Right cardiac atrium (tissue), 5 donors: Measurements from ENCODE around the gene GRM5. TPM values are rescaled to one million over a fixed set of nuclear protein-coding genes. Genes with fewer than 3 reads are reported as not detected.

Source experiments
- ATAC-seq, 2 donors: fragments of 200-7000 bp; cut with Tn5 transposase; one replicate each; pipeline versions ENCODE4 v1.8.0 to v1.9.1; 2020; ENCODE audit warnings: moderate library complexity in 2 of 2, mild to moderate bottlenecking in 1 of 2
- DNase-seq, 3 donors: peaks; one replicate each; pipeline ENCODE4 v3.0.0-alpha.2; 2020
- H3K27ac ChIP-seq: one replicate; pipeline ENCODE4 v1.5.1; 2013; ENCODE audit warnings: mild to moderate bottlenecking, low read length, control low read depth, moderate library complexity
- H3K27me3 ChIP-seq: one replicate; pipeline ENCODE4 v1.6.1; 2013; ENCODE audit not compliant: control insufficient read depth, insufficient read depth
- H3K4me1 ChIP-seq: one replicate; pipeline ENCODE4 v1.6.1; 2013; ENCODE audit warnings: low read length; ENCODE audit not compliant: control insufficient read depth, insufficient read depth
- H3K4me3 ChIP-seq: one replicate; pipeline ENCODE4 v1.5.1; 2013; ENCODE audit warnings: low read length, control low read depth
- H3K9me3 ChIP-seq: one replicate; pipeline ENCODE4 v1.6.1; 2013; ENCODE audit warnings: low read length; ENCODE audit not compliant: control insufficient read depth
- WGBS: extraction: QIAGEN DNeasy Blood & Tissue Kit; methylation state at CpG from one replicate; pipeline ENCODE4 v1.1.7; 2013; 5-methylcytosine and 5-hydroxymethylcytosine counted together
- intact Hi-C, 4 donors: fragments of 100-400 bp; cut with DNase I; formaldehyde crosslinking; loops; one replicate each; pipeline versions ENCODE4 v1.11.0 to v1.14.0; 2022 to 2023
- polyA plus RNA-seq: library from polyadenylated mRNA; stranded (reverse); fragments of 200-250 nt; gene quantifications from one replicate; pipeline ENCODE4 v1.2.3, GENCODE V29; 2013
- total RNA-seq, 4 donors: library from RNA; stranded (reverse); fragmentation: NEBNext Ultra II Directional; extraction: Animal tissue kit (Norgen Biotek cat#: 25700); gene quantifications; one replicate each; pipeline ENCODE4 v1.2.1, GENCODE V29; 2021
- donor health status: healthy with polysubstance abuse.
- donor health status: DM: no; HTN: yes; CAD: no.
- donor health status: DM: no; HTN: no; CAD: no.
- donor health status: DM: no; HTN: yes; CAD: no; lungs with severe emphysema.
- donor health status: DM: yes; HTN: yes; CAD: no.

Gene GRM5
- total and polyA plus RNA-seq, 5 donors, result 0.02 to 0.45 TPM; not detected in 3

GRCh38 chr11:88806410-88806809 is 259.4 kb downstream of the GRM5 start:
- Histone ChIP-seq H3K27ac (no peak overlapping the region), H3K4me1 (no peaks in the 10 kb centered on the region), H3K27me3 (no peaks in the 10 kb centered on the region), H3K9me3 (no peaks in the 10 kb centered on the region), H3K4me3 (no peak overlapping the region)
- ATAC-seq (no peak), DNase-seq (no peak)
- intact Hi-C loops, result no loop called here
- WGBS, result 56% methylated on average over 1 of the region's 1 CpG

- no peaks in the 10 kb centered on the region for H3K4me1 ChIP-seq
- DNase-seq (no peak), ATAC-seq (no peak)
- WGBS, result 78% methylated on average over 2 of the region's 2 CpGs
- no peaks in the 10 kb centered on the region for H3K9me3 ChIP-seq
- H3K27me3 ChIP-seq, result no peaks in the 10 kb centered on the region
- intact Hi-C loops, result no loop called here
- H3K27ac ChIP-seq, result no peak overlapping the region
- no peak overlapping the region for H3K4me3 ChIP-seq
Measured at GRCh38 chr11:88801484-88802123, 264.2 kb downstream of the GRM5 start.

GRCh38 chr11:88799771-88800500 is 265.8 kb downstream of the GRM5 start:
- 24% methylated on average over 1 of the region's 1 CpG for WGBS
- Histone ChIP-seq H3K4me3 (no peak overlapping the region), H3K9me3 (no peaks in the 10 kb centered on the region)

GRCh38 chr11:88790182-88790581 is 275.6 kb downstream of the GRM5 start:
- no peak for DNase-seq
- Histone ChIP-seq H3K4me3 (no peak overlapping the region), H3K4me1 (no peaks in the 10 kb centered on the region), H3K27me3 (no peaks in the 10 kb centered on the region), H3K27ac (no peak overlapping the region), H3K9me3 (no peaks in the 10 kb centered on the region)
- ATAC-seq, result no peak
- intact Hi-C loops, result no loop called here

More at GRCh38 chr11:88799771-88800500, 265.8 kb downstream of the GRM5 start:
- DNase-seq (no peak), ATAC-seq (no peak)
- Histone ChIP-seq H3K27ac (no peak overlapping the region), H3K4me1 (no peaks in the 10 kb centered on the region), H3K27me3 (no peaks in the 10 kb centered on the region)
- intact Hi-C loops, result no loop called here

- DNase-seq, result no peak
- intact Hi-C loops, result no loop called here
- Histone ChIP-seq H3K4me3 (no peak overlapping the region), H3K27me3 (no peaks in the 10 kb centered on the region), H3K9me3 (no peaks in the 10 kb centered on the region), H3K27ac (no peak overlapping the region), H3K4me1 (no peaks in the 10 kb centered on the region)
- 80% methylated on average over 4 of the region's 4 CpGs for WGBS
- ATAC-seq, result no peak
Measured at GRCh38 chr11:88779577-88779976, 286.2 kb downstream of the GRM5 start.

GRCh38 chr11:88770475-88771079 is 295.2 kb downstream of the GRM5 start:
- Histone ChIP-seq H3K9me3 (no peaks in the 10 kb centered on the region), H3K4me3 (no peak overlapping the region), H3K27me3 (no peaks in the 10 kb centered on the region), H3K27ac (no peak overlapping the region), H3K4me1 (no peaks in the 10 kb centered on the region)
- ATAC-seq (no peak), DNase-seq (no peak)
- intact Hi-C loops, result no loop called here
- 44% methylated on average over 3 of the region's 3 CpGs for WGBS

GRCh38 chr11:88744140-88744539 is 321.6 kb downstream of the GRM5 start:
- intact Hi-C loops, result no loop called here
- Histone ChIP-seq H3K27me3 (no peaks in the 10 kb centered on the region), H3K9me3 (no peaks in the 10 kb centered on the region), H3K4me3 (no peak overlapping the region), H3K27ac (no peak overlapping the region), H3K4me1 (no peaks in the 10 kb centered on the region)
- ATAC-seq (no peak), DNase-seq (no peak)
- WGBS, result 88% methylated on average over 4 of the region's 4 CpGs

- Histone ChIP-seq H3K4me3 (no peak overlapping the region), H3K4me1 (no peaks in the 10 kb centered on the region), H3K27ac (no peak overlapping the region), H3K27me3 (no peaks in the 10 kb centered on the region), H3K9me3 (no peaks in the 10 kb centered on the region)
- WGBS, result 74% methylated on average over 8 of the region's 8 CpGs
- intact Hi-C loops, result no loop called here
- ATAC-seq (no peak), DNase-seq (no peak)
Measured at GRCh38 chr11:88739524-88739923, 326.3 kb downstream of the GRM5 start.

- DNase-seq (no peak), ATAC-seq (no peak)
- H3K4me1 ChIP-seq, result no peaks in the 10 kb centered on the region
- no peaks in the 10 kb centered on the region for H3K27me3 ChIP-seq
- H3K27ac ChIP-seq, result no peak overlapping the region
- intact Hi-C loops, result no loop called here
- H3K4me3 ChIP-seq, result no peak overlapping the region
- 68% methylated on average over 1 of the region's 1 CpG for WGBS
- H3K9me3 ChIP-seq, result no peaks in the 10 kb centered on the region
Measured at GRCh38 chr11:88709567-88709966, 356.2 kb downstream of the GRM5 start.

- Histone ChIP-seq H3K27ac (no peak overlapping the region), H3K9me3 (no peaks in the 10 kb centered on the region), H3K4me3 (no peak overlapping the region), H3K4me1 (no peaks in the 10 kb centered on the region), H3K27me3 (no peaks in the 10 kb centered on the region)
- intact Hi-C loops, result no loop called here
- WGBS, result 86% methylated on average over 1 of the region's 1 CpG
- ATAC-seq (no peak), DNase-seq (no peak)
Measured at GRCh38 chr11:88704485-88704884, 361.3 kb downstream of the GRM5 start.

GRCh38 chr11:88701816-88702215 is 364.0 kb downstream of the GRM5 start:
- WGBS, result 73% methylated on average over 2 of the region's 2 CpGs
- intact Hi-C loops, result no loop called here

More at GRCh38 chr11:88701816-88702215, 364.0 kb downstream of the GRM5 start:
- ATAC-seq (no peak), DNase-seq (no peak)
- no peaks in the 10 kb centered on the region for H3K4me1 ChIP-seq
- no peaks in the 10 kb centered on the region for H3K9me3 ChIP-seq
- H3K27me3 ChIP-seq, result no peaks in the 10 kb centered on the region
- no peak overlapping the region for H3K4me3 ChIP-seq
- no peak overlapping the region for H3K27ac ChIP-seq
